Ectodermal cell (in vitro differentiated cells): ENCODE measurements around the gene ARIH1.

Experiments used
- H3K27ac ChIP-seq: 2 replicates; pipeline ENCODE4 v1.7.0; 2013; ENCODE audit warnings: mild to moderate bottlenecking, low read depth, low read length; ENCODE audit not compliant: insufficient read depth, poor library complexity, severe bottlenecking
- H3K27me3 ChIP-seq: 2 replicates; pipeline ENCODE4 v1.7.0; 2013; ENCODE audit warnings: mild to moderate bottlenecking, low read length; ENCODE audit not compliant: insufficient read depth, control insufficient read depth, poor library complexity, severe bottlenecking
- H3K36me3 ChIP-seq: one replicate; pipeline ENCODE4 v1.7.0; 2013; ENCODE audit warnings: low read length; ENCODE audit not compliant: control insufficient read depth, insufficient read depth
- H3K4me1 ChIP-seq: one replicate; pipeline ENCODE4 v1.7.0; 2013; ENCODE audit warnings: low read length; ENCODE audit not compliant: control insufficient read depth, insufficient read depth
- H3K4me3 ChIP-seq: 2 replicates; pipeline ENCODE4 v1.7.0; 2013; ENCODE audit warnings: low read depth, low read length, control low read depth; ENCODE audit not compliant: insufficient read depth
- H3K9me3 ChIP-seq: 2 replicates; pipeline ENCODE4 v1.7.0; 2013; ENCODE audit warnings: mild to moderate bottlenecking, low read length, moderate library complexity; ENCODE audit not compliant: control insufficient read depth
- WGBS, 2 experiments: methylation state at CpG; one replicate each; pipeline ENCODE4 v1.1.7; 2013; ENCODE audit warnings: missing lambda C conversion rate in 2 of 2; 5-methylcytosine and 5-hydroxymethylcytosine counted together

ARIH1 gene

GRCh38 chr15:72486144-72486543 is 12.0 kb downstream of the ARIH1 start:
- Histone ChIP-seq H3K36me3 (no peaks in the 10 kb centered on the region), H3K9me3 (no peaks in the 10 kb centered on the region), H3K27ac (no peak overlapping the region), H3K4me3 (no peak overlapping the region), H3K27me3 (no peaks in the 10 kb centered on the region), H3K4me1 (no peaks in the 10 kb centered on the region)
- 94 to 100% methylated on average over 3 of the region's 3 CpGs for WGBS, 2 experiments

- 79 to 100% methylated on average over 1 of the region's 1 CpG for WGBS, 2 experiments
- no peak overlapping the region for H3K4me3 ChIP-seq
- H3K27me3 ChIP-seq = no peaks in the 10 kb centered on the region
- H3K27ac ChIP-seq = no peak overlapping the region
- no peaks in the 10 kb centered on the region for H3K9me3 ChIP-seq
- no peaks in the 10 kb centered on the region for H3K36me3 ChIP-seq
- H3K4me1 ChIP-seq = no peaks in the 10 kb centered on the region
These were observed 13.1 kb downstream of the ARIH1 start for GRCh38 chr15:72487070-72487797.

GRCh38 chr15:72488558-72488957 is 14.4 kb downstream of the ARIH1 start:
- 95 to 96% methylated on average over 2 of the region's 2 CpGs for WGBS, 2 experiments
- Histone ChIP-seq H3K9me3 (no peaks in the 10 kb centered on the region), H3K36me3 (no peaks in the 10 kb centered on the region), H3K27me3 (no peaks in the 10 kb centered on the region), H3K4me1 (no peaks in the 10 kb centered on the region), H3K4me3 (no peak overlapping the region), H3K27ac (no peak overlapping the region)

GRCh38 chr15:72489943-72490554 is 15.9 kb downstream of the ARIH1 start:
- Histone ChIP-seq H3K9me3 (no peaks in the 10 kb centered on the region), H3K27ac (no peak overlapping the region), H3K36me3 (no peaks in the 10 kb centered on the region), H3K4me1 (no peaks in the 10 kb centered on the region), H3K4me3 (no peak overlapping the region), H3K27me3 (no peaks in the 10 kb centered on the region)
- WGBS, 2 experiments = 91 to 94% methylated on average over 7 of the region's 7 CpGs

- H3K4me1 ChIP-seq = no peaks in the 10 kb centered on the region
- 40 to 43% methylated on average over 2 of the region's 2 CpGs for WGBS, 2 experiments
- H3K36me3 ChIP-seq = no peaks in the 10 kb centered on the region
- no peaks in the 10 kb centered on the region for H3K9me3 ChIP-seq
- no peak overlapping the region for H3K4me3 ChIP-seq
- H3K27ac ChIP-seq = no peak overlapping the region
- H3K27me3 ChIP-seq = no peaks in the 10 kb centered on the region
These were observed 17.6 kb downstream of the ARIH1 start for GRCh38 chr15:72491768-72492167.

- Histone ChIP-seq H3K4me3 (no peak overlapping the region), H3K4me1 (no peaks in the 10 kb centered on the region), H3K27ac (no peak overlapping the region), H3K27me3 (no peaks in the 10 kb centered on the region), H3K36me3 (no peaks in the 10 kb centered on the region), H3K9me3 (no peaks in the 10 kb centered on the region)
These were observed 18.6 kb downstream of the ARIH1 start for GRCh38 chr15:72492733-72493132.

GRCh38 chr15:72493220-72493619 is 19.1 kb downstream of the ARIH1 start:
- no peak overlapping the region for H3K27ac ChIP-seq
- H3K36me3 ChIP-seq = no peaks in the 10 kb centered on the region

GRCh38 chr15:72495007-72495406 is 20.9 kb downstream of the ARIH1 start:
- no peak overlapping the region for H3K27ac ChIP-seq
- no peaks in the 10 kb centered on the region for H3K27me3 ChIP-seq
- no peak overlapping the region for H3K4me3 ChIP-seq
- no peaks in the 10 kb centered on the region for H3K4me1 ChIP-seq
- no peaks in the 10 kb centered on the region for H3K36me3 ChIP-seq
- 95 to 97% methylated on average over 3 of the region's 3 CpGs for WGBS, 2 experiments
- H3K9me3 ChIP-seq = no peaks in the 10 kb centered on the region

More at GRCh38 chr15:72493220-72493619, 19.1 kb downstream of the ARIH1 start:
- Histone ChIP-seq H3K4me3 (no peak overlapping the region), H3K9me3 (no peaks in the 10 kb centered on the region), H3K4me1 (no peaks in the 10 kb centered on the region), H3K27me3 (no peaks in the 10 kb centered on the region)
- no CpG with 5 or more reads among the region's 2 CpGs for WGBS, 2 experiments

GRCh38 chr15:72496783-72497182 is 22.7 kb downstream of the ARIH1 start:
- Histone ChIP-seq H3K9me3 (no peaks in the 10 kb centered on the region), H3K27me3 (no peaks in the 10 kb centered on the region), H3K27ac (no peak overlapping the region), H3K36me3 (no peaks in the 10 kb centered on the region), H3K4me1 (no peaks in the 10 kb centered on the region), H3K4me3 (no peak overlapping the region)
- 92 to 93% methylated on average over 2 of the region's 2 CpGs for WGBS, 2 experiments

- H3K4me3 ChIP-seq = no peak overlapping the region
- H3K27ac ChIP-seq = no peak overlapping the region
- WGBS, 2 experiments = 100% methylated on average over 1 of the region's 1 CpG
- no peaks in the 10 kb centered on the region for H3K27me3 ChIP-seq
- H3K36me3 ChIP-seq = no peaks in the 10 kb centered on the region
- no peaks in the 10 kb centered on the region for H3K4me1 ChIP-seq
- H3K9me3 ChIP-seq = no peaks in the 10 kb centered on the region
These were observed 23.3 kb downstream of the ARIH1 start for GRCh38 chr15:72497402-72497801.
